NCI-H2107 (cell line): ENCODE measurements around the gene GPR61.
A peak's percentile ranks its signal among the peaks of the same experiment; 100 is the strongest.

Experiments used
- DNase-seq: peaks from one replicate; lab custom pipeline; 2025; lab: John Stamatoyannopoulos, UW

The GPR61 gene

GRCh38 chr1:109570414-109570813 lies 30.7 kb downstream of the GPR61 start:
- no peak for DNase-seq

- peak; percentile 3 for DNase-seq
Measured at GRCh38 chr1:109573785-109574184, 34.1 kb downstream of the GPR61 start.

GRCh38 chr1:109578947-109579443 lies 39.3 kb downstream of the GPR61 start:
- no peak for DNase-seq

- no peak for DNase-seq
Measured at GRCh38 chr1:109579491-109579890, 39.8 kb downstream of the GPR61 start.

- no peak for DNase-seq
Measured at GRCh38 chr1:109582021-109582420, 42.3 kb downstream of the GPR61 start.

- DNase-seq = no peak
Measured at GRCh38 chr1:109584766-109585165, 45.1 kb downstream of the GPR61 start.

- DNase-seq = no peak
Measured at GRCh38 chr1:109586055-109586454, 46.4 kb downstream of the GPR61 start.

- no peak for DNase-seq
Measured at GRCh38 chr1:109589177-109589576, 49.5 kb downstream of the GPR61 start.

- DNase-seq = no peak
Measured at GRCh38 chr1:109589679-109590078, 50.0 kb downstream of the GPR61 start.

GRCh38 chr1:109592916-109593315 lies 53.2 kb downstream of the GPR61 start:
- DNase-seq = no peak

GRCh38 chr1:109595531-109595930 lies 55.9 kb downstream of the GPR61 start:
- no peak for DNase-seq
